ENCODE results near the gene LGALS14. TPM values are rescaled to one million over a fixed set of nuclear protein-coding genes. Genes with fewer than 3 reads are reported as not detected.

The LGALS14 gene
- polyA plus RNA-seq, 1 experiment = not detected

GRCh38 chr19:39754544-39754943 is 50.3 kb downstream of the LGALS14 start:
- 0 out of 2 replicates have a peak, but pooled peaks cover 1% of the 10 kb centered on the region for H3K27me3 ChIP-seq (ENCODE audit: control insufficient read depth, insufficient read depth, low read length)
- no peak for DNase-seq (ENCODE audit: low read depth)
- TF ChIP-seq CTCF (IDR thresholded peaks at IDR 0.05; ENCODE audit: insufficient read depth, low read depth, low read length) = no peak
- H3K36me3 ChIP-seq (ENCODE audit: control insufficient read depth, insufficient read depth, low read length) = no peaks in the 10 kb centered on the region
- CTCF ChIA-PET = interaction anchor here (1.8 kb wide), 1 partner anchor 10 kb away, joined by 4 read pairs; no protein-coding TSS in a partner anchor
- POLR2A ChIA-PET = no interaction called here
- H3K4me3 ChIP-seq (ENCODE audit: low read depth, low read length) = no peak overlapping the region

DNA sequence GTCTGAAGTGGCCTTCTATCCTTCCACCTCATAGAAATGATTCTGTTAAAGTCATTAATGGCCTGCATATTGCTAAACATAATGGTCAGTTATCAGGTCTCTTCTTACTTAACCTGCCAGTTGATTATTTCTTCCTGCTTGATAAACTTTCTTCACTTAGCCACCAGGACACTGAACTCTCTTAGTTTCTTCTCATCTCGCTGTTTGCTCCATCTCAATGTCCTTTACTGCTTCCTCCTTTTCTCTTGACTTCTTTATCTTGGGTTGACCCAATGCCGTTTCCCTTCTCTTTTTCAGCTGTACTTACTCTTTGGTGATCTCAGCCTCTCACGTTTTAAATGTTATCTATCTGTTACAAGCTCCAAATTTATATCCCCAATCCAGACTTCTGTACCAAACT is 50.7 kb downstream of the LGALS14 start:
- ChIA-PET CTCF (interaction anchor here (1.8 kb wide), 1 partner anchor 10 kb away, joined by 4 read pairs; no protein-coding TSS in a partner anchor), POLR2A (no interaction called here)
- Histone ChIP-seq H3K4me3 (ENCODE audit: low read depth, low read length) (no peak overlapping the region), H3K36me3 (ENCODE audit: control insufficient read depth, insufficient read depth, low read length) (no peaks in the 10 kb centered on the region), H3K27me3 (ENCODE audit: control insufficient read depth, insufficient read depth, low read length) (0 out of 2 replicates have a peak, but pooled peaks cover 1% of the 10 kb centered on the region)
- no peak for TF ChIP-seq CTCF (IDR thresholded peaks at IDR 0.05; ENCODE audit: insufficient read depth, low read depth, low read length)
- no peak for DNase-seq (ENCODE audit: low read depth)

Small RNA genes within 50 kb of the gene (small RNA-seq; reads per million reads assigned to genes)
- gene RPS29P27 (ENCODE audit: insufficient read length, low read depth, low replicate concordance) = not detected

Other genes with a start within 250 kb of the LGALS14 start
- gene TIMM50, start 223.6 kb upstream of the LGALS14 start, polyA plus RNA-seq (2011; rRNA removed) = 86.1 and 97.8 TPM in 2 replicates
- gene DLL3, start 205.5 kb upstream of the LGALS14 start, polyA plus RNA-seq (2011; rRNA removed) = 0.71 and 1.0 TPM in 2 replicates
- not detected in 2 replicates for gene SELENOV, start 189.3 kb upstream of the LGALS14 start, polyA plus RNA-seq (2011; rRNA removed)
- 2.2 and 2.3 TPM in 2 replicates for gene EID2B, start 171.6 kb upstream of the LGALS14 start, polyA plus RNA-seq (2011; rRNA removed)
- gene EID2, start 164.3 kb upstream of the LGALS14 start, polyA plus RNA-seq (2011; rRNA removed) = 5.5 and 7.9 TPM in 2 replicates
- gene LGALS13, start 102.0 kb upstream of the LGALS14 start, polyA plus RNA-seq (2011; rRNA removed) = not detected in 2 replicates
- gene LGALS16, start 48.6 kb upstream of the LGALS14 start, polyA plus RNA-seq (2011; rRNA removed) = not detected in 2 replicates
- gene CLC, start 33.5 kb downstream of the LGALS14 start, polyA plus RNA-seq (2011; rRNA removed) = not detected in 2 replicates
- not detected in 2 replicates for gene LEUTX, start 74.4 kb downstream of the LGALS14 start, polyA plus RNA-seq (2011; rRNA removed)
- gene DYRK1B, start 129.7 kb downstream of the LGALS14 start, polyA plus RNA-seq (2011; rRNA removed) = 6.6 and 8.4 TPM in 2 replicates
- 228 and 372 TPM in 2 replicates for gene FBL, start 141.9 kb downstream of the LGALS14 start, polyA plus RNA-seq (2011; rRNA removed)
- gene FCGBP, start 230.2 kb downstream of the LGALS14 start, polyA plus RNA-seq (2011; rRNA removed) = 0.01 TPM in 1 of 2 replicates, not detected in the other